GM23338 (cell line): ENCODE data around the gene CNOT6L. TPM values are rescaled to one million over a fixed set of nuclear protein-coding genes. Genes with fewer than 3 reads are reported as not detected.

Experiments
- ATAC-seq: fragments of 200-7000 bp; cut with Tn5 transposase; 3 replicates; pipeline ENCODE4 v1.9.1; 2020
- DNase-seq: peaks from one replicate; pipeline ENCODE4 v3.0.0-alpha.2; 2015; ENCODE audit warnings: low spot score
- H2AFZ ChIP-seq: fragments of 200-600 bp; sonication (generic); 2 replicates; pipeline ENCODE4 v1.8.0; 2016; ENCODE audit warnings: antibody characterized with exemption, mild to moderate bottlenecking, moderate library complexity
- H3F3A ChIP-seq: fragments of 200-600 bp; sonication (generic); replicated peaks from 2 replicates; pipeline ENCODE4 v1.8.0; 2017; ENCODE audit warnings: antibody characterized with exemption, mixed run types, low read depth
- H3K27ac ChIP-seq: fragments of 200-600 bp; sonication (generic); 2 replicates; pipeline ENCODE4 v1.6.1; 2016; ENCODE audit warnings: low read depth
- H3K27me3 ChIP-seq: fragments of 200-600 bp; sonication (generic); 2 replicates; pipeline ENCODE4 v1.8.0; 2016; ENCODE audit warnings: mild to moderate bottlenecking, mixed run types, moderate library complexity; ENCODE audit not compliant: insufficient read depth
- H3K36me3 ChIP-seq: fragments of 200-600 bp; sonication (generic); 2 replicates; pipeline ENCODE4 v1.8.0; 2016; ENCODE audit warnings: mild to moderate bottlenecking; ENCODE audit not compliant: insufficient read depth
- H3K4me1 ChIP-seq: fragments of 200-600 bp; sonication (generic); 2 replicates; pipeline ENCODE4 v1.8.0; 2016; ENCODE audit warnings: mild to moderate bottlenecking, moderate library complexity; ENCODE audit not compliant: insufficient read depth
- H3K4me2 ChIP-seq: fragments of 200-600 bp; sonication (generic); 2 replicates; pipeline ENCODE4 v1.7.1; 2017; ENCODE audit warnings: mixed run types
- H3K4me3 ChIP-seq: fragments of 200-600 bp; sonication (generic); 2 replicates; pipeline ENCODE4 v1.6.1; 2016; ENCODE audit warnings: mixed run types
- H3K79me2 ChIP-seq: fragments of 200-600 bp; sonication (generic); replicated peaks from 2 replicates; pipeline ENCODE4 v1.8.0; 2017; ENCODE audit warnings: mild to moderate bottlenecking; ENCODE audit not compliant: insufficient read depth
- H3K9me2 ChIP-seq: fragments of 200-600 bp; sonication (generic); 2 replicates; pipeline ENCODE4 v1.8.0; 2017; ENCODE audit not compliant: insufficient read depth
- H4K20me1 ChIP-seq: fragments of 200-600 bp; sonication (generic); replicated peaks from 2 replicates; pipeline ENCODE4 v1.8.0; 2017; ENCODE audit warnings: mild to moderate bottlenecking; ENCODE audit not compliant: insufficient read depth
- H3K27ac Mint-ChIP-seq: 2 replicates; pipeline ENCODE4 v1.8.0; 2020; ENCODE audit warnings: inconsistent platforms, mild to moderate bottlenecking, moderate library complexity, mixed read lengths
- H3K27me3 Mint-ChIP-seq: 3 replicates; pipeline ENCODE4 v1.8.0; 2022; ENCODE audit warnings: low read depth, mild to moderate bottlenecking, moderate library complexity, mixed read lengths, inconsistent platforms; ENCODE audit not compliant: insufficient read depth, poor library complexity
- H3K36me3 Mint-ChIP-seq: 3 replicates; pipeline ENCODE4 v1.8.0; 2021; ENCODE audit warnings: low read depth, mild to moderate bottlenecking, inconsistent platforms, moderate library complexity, mixed read lengths
- H3K4me1 Mint-ChIP-seq: 3 replicates; pipeline ENCODE4 v1.8.0; 2020; ENCODE audit warnings: mild to moderate bottlenecking, inconsistent platforms, mixed read lengths
- H3K4me3 Mint-ChIP-seq: 3 replicates; pipeline ENCODE4 v1.8.0; 2021; ENCODE audit warnings: moderate library complexity, mild to moderate bottlenecking, inconsistent platforms, mixed read lengths
- H3K9me3 Mint-ChIP-seq: 3 replicates; pipeline ENCODE4 v1.8.0; 2020; ENCODE audit warnings: moderate library complexity, mild to moderate bottlenecking, inconsistent platforms, mixed read lengths
- EZH2 ChIP-seq: fragments of 200-600 bp; sonication (generic); IDR thresholded peaks from one replicate; pipeline ENCODE4 v1.8.0; 2017; ENCODE audit warnings: antibody characterized with exemption, mild to moderate bottlenecking, low read depth; ENCODE audit not compliant: unreplicated experiment
- EZH2phosphoT487 ChIP-seq: fragments of 200-600 bp; sonication (generic); IDR thresholded peaks from one replicate; pipeline ENCODE4 v1.8.1; 2018; ENCODE audit warnings: antibody characterized with exemption; ENCODE audit not compliant: unreplicated experiment
- JUNB ChIP-seq: IDR thresholded peaks from one replicate; pipeline ENCODE4 v1.6.1; 2016; ENCODE audit warnings: antibody characterized with exemption; ENCODE audit not compliant: unreplicated experiment
- NANOG ChIP-seq: IDR thresholded peaks from 2 replicates; pipeline ENCODE4 v1.6.1; 2016; ENCODE audit warnings: antibody characterized with exemption, borderline replicate concordance
- POLR2AphosphoS5 ChIP-seq: IDR thresholded peaks from 2 replicates; pipeline ENCODE4 v1.6.1; 2016; ENCODE audit warnings: antibody characterized with exemption, low read depth
- STAT1 ChIP-seq: IDR thresholded peaks from one replicate; pipeline ENCODE4 v1.6.1; 2016; ENCODE audit warnings: antibody characterized with exemption; ENCODE audit not compliant: unreplicated experiment
- ZNF331 ChIP-seq: fragments of 250-450 bp; sonication (Bioruptor Pico); IDR thresholded peaks from 2 replicates; pipeline ENCODE4 v1.5.0; 2020; ENCODE audit warnings: low read depth, mild to moderate bottlenecking, moderate library complexity
- polyA plus RNA-seq: library from polyadenylated mRNA; unstranded; fragments of >200 nt; fragmentation: Nextera tagmentation; extraction: Ambion mirVana; gene quantifications from 2 replicates; pipeline ENCODE4 v1.2.1, GENCODE V29; 2016
- total RNA-seq: library from RNA; depleted of rRNA; stranded (reverse); fragments of >200 nt; shearing (Covaris generic); gene quantifications from 2 replicates; pipeline ENCODE4 v1.2.3, GENCODE V29; 2014
- TF ChIP-seq, protein P1 (sequence below): IDR thresholded peaks from one replicate; pipeline ENCODE4 v1.6.1; 2018; ENCODE audit warnings: antibody characterized with exemption; ENCODE audit not compliant: unreplicated experiment

Gene CNOT6L
- total and polyA plus RNA-seq, 2 experiments from 2014 or later = 3.2 to 13.9 TPM

DNA sequence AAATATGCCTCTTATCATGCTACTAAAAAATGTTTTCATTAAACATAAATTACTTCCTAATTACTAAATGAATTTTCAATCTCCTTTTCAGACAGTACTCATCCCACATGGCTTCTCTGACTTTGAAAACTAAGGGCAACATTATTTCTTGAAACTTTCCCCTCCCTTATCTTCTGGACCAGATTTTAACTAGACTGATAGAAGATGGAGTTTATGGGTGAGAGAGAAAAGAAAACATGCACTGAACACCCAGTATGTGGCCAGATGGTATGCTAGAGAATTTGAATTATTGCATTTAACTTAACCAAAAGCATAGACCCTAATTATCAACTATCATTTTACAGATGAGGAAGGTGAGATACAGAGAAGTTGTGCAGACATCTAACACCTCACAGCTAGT is 16.8 kb downstream of the CNOT6L start (continued):
- TF ChIP-seq, protein P1, sequence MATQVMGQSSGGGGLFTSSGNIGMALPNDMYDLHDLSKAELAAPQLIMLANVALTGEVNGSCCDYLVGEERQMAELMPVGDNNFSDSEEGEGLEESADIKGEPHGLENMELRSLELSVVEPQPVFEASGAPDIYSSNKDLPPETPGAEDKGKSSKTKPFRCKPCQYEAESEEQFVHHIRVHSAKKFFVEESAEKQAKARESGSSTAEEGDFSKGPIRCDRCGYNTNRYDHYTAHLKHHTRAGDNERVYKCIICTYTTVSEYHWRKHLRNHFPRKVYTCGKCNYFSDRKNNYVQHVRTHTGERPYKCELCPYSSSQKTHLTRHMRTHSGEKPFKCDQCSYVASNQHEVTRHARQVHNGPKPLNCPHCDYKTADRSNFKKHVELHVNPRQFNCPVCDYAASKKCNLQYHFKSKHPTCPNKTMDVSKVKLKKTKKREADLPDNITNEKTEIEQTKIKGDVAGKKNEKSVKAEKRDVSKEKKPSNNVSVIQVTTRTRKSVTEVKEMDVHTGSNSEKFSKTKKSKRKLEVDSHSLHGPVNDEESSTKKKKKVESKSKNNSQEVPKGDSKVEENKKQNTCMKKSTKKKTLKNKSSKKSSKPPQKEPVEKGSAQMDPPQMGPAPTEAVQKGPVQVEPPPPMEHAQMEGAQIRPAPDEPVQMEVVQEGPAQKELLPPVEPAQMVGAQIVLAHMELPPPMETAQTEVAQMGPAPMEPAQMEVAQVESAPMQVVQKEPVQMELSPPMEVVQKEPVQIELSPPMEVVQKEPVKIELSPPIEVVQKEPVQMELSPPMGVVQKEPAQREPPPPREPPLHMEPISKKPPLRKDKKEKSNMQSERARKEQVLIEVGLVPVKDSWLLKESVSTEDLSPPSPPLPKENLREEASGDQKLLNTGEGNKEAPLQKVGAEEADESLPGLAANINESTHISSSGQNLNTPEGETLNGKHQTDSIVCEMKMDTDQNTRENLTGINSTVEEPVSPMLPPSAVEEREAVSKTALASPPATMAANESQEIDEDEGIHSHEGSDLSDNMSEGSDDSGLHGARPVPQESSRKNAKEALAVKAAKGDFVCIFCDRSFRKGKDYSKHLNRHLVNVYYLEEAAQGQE = no peak
- TF ChIP-seq NANOG (no peak), EZH2phosphoT487 (no peak), EZH2 (no peak), ZNF331 (CRISPR knock-in tag) (no peak), JUNB (no peak)

- no peaks in the 10 kb centered on the region for H3K9me3 Mint-ChIP-seq
- Histone ChIP-seq H2AFZ (no peak overlapping the region), H3K27me3 (no peaks in the 10 kb centered on the region), H3K4me1 (peaks cover 23% of the 10 kb centered on the region), H4K20me1 (no peaks in the 10 kb centered on the region), H3F3A (no peaks in the 10 kb centered on the region), H3K27ac (peak overlapping the region; percentile 41), H3K9me2 (no peaks in the 10 kb centered on the region), H3K4me2 (peak overlapping the region; percentile 31), H3K4me3 (peak overlapping the region; percentile 4; the same call in 1 of the 2 replicates), H3K36me3 (no peaks in the 10 kb centered on the region), H3K79me2 (peaks cover 19% of the 10 kb centered on the region)
- no peaks in the 10 kb centered on the region for H3K36me3 Mint-ChIP-seq
- ATAC-seq = no peak
- H3K4me1 Mint-ChIP-seq = peaks cover 16% of the 10 kb centered on the region
- peak overlapping the region; percentile 32 for H3K27ac Mint-ChIP-seq
- H3K27me3 Mint-ChIP-seq = peaks cover 2% of the 10 kb centered on the region
- H3K4me3 Mint-ChIP-seq = no peak overlapping the region; the same call in 2 of the 3 replicates
- no peak for DNase-seq
- TF ChIP-seq POLR2AphosphoS5 (no peak), JUNB (no peak), NANOG (no peak), EZH2phosphoT487 (no peak)
These were observed 17.9 kb downstream of the CNOT6L start for GRCh38 chr4:77801260-77801608.

DNA sequence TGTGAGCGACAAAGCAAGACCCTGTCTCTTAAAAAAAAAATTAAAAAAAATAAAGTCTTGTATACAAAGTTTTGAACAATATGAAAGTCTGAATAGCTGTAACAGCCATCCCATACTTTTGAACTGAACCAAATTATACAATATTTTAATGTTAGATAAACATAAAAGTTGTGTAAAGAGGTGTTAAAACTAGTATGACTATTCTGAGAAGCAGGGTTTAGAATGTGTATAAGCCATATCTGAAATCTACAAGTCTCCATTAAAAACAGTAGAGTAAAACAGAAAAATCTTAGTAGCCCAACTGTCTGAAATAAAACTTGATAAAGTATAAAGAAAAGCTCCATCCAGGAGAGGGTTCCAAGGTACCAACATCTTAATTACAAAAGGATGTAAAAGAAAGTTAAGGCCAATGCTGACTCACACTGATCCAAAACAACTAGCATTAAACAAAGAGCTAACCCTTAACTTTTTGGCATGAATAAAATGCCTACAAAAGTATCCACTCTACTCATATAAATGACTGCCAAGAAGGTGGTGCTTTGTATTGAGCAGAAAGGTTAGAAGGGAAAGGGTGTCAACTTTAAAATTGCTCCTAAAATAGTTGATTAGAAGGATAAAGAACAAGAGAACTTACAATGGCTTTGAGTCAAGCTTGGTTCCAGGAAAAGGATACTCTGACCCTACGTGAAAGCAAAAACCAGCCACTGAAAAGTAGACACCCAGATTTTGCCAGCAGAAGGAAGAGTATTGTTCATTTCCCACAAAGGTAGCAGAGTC is 18.5 kb downstream of the CNOT6L start:
- H3K27me3 Mint-ChIP-seq = peaks cover 2% of the 10 kb centered on the region
- H3K4me3 Mint-ChIP-seq = no peak overlapping the region
- peaks cover 22% of the 10 kb centered on the region for H3K79me2 ChIP-seq
- H3K4me1 ChIP-seq = peaks cover 23% of the 10 kb centered on the region
- peak overlapping the region; percentile 41 for H3K27ac ChIP-seq
- H4K20me1 ChIP-seq = no peaks in the 10 kb centered on the region
- no peaks in the 10 kb centered on the region for H3K9me2 ChIP-seq
- H3K9me3 Mint-ChIP-seq = no peaks in the 10 kb centered on the region
- H3K36me3 Mint-ChIP-seq = no peaks in the 10 kb centered on the region
- no peak overlapping the region for H2AFZ ChIP-seq
- H3K36me3 ChIP-seq = 0 out of 2 replicates have a peak, but pooled peaks cover 2% of the 10 kb centered on the region
- peak overlapping the region; percentile 4; the same call in 1 of the 2 replicates for H3K4me3 ChIP-seq
- peak overlapping the region; percentile 32 for H3K27ac Mint-ChIP-seq
- ATAC-seq (no peak; the same call in 2 of the 3 replicates), DNase-seq (no peak)
- H3K4me2 ChIP-seq = peak overlapping the region; percentile 31
- H3F3A ChIP-seq = no peaks in the 10 kb centered on the region
- peaks cover 16% of the 10 kb centered on the region for H3K4me1 Mint-ChIP-seq
- H3K27me3 ChIP-seq = no peaks in the 10 kb centered on the region
- TF ChIP-seq JUNB (no peak), EZH2 (no peak), STAT1 (no peak)
- TF ChIP-seq, protein P1 = no peak
